ENCODE data around the gene COG4.

Gene COG4

DNA sequence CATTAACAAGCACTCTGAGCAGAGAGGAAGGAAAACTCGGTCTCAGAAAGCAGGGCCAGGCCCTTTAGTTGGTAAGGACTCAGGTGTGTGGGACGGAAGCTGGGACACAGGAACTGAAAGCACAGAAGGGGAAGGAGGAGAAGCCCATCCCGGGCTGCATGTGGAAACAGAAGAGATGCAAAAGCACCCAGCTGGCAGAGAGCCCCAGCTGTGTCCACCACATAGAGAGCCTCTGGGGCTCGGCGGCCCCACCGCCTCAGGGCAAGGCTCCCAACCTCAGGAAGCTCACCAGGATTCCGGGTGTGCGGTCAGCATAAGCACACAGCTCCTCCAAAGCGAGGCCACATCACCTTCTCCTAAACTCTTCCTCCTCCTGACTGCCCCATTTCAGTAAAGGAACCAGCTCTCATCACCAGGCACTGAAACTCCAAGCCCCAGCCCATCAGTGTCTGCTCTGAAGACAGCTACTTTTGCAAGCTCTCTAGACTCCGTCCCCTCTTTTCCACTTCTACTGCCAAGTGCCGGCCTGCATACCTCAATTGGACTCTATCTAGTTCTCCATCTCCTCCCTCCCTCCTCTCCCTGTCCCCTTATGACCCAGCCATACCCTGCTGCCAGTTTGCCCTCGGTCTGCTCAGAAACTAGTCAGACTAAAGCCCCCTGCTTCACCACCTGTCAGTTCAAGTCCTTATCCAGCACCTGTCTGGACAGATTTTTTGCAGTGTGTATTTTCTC, 90.5 kb downstream of the COG4 start:
- no peak for DNase-seq (ENCODE audit: low read depth)

GRCh38 chr16:70432356-70432722, 91.0 kb downstream of the COG4 start:
- DNase-seq (ENCODE audit: low read depth) = no peak

- no peak for DNase-seq (ENCODE audit: low read depth)
Measured at GRCh38 chr16:70430667-70431536, 92.5 kb downstream of the COG4 start.
